T-helper 17 cell (primary cell): Measurements from ENCODE around the gene DCTN3. TPM values are rescaled to one million over a fixed set of nuclear protein-coding genes. Genes with fewer than 3 reads are reported as not detected.

Experiments
- ATAC-seq: fragments of 150-1000 bp; cut with Tn5 transposase; 2 replicates; pipeline ENCODE4 v1.10.0; 2021; ENCODE audit warnings: mild to moderate bottlenecking, moderate library complexity
- DNase-seq, 3 donors: peaks; one replicate each; pipeline versions ENCODE4 v3.0.0 to v3.0.0-alpha.2; 2020 to 2021
- H3K9me3 ChIP-seq: one replicate; pipeline ENCODE4 v1.7.0; 2013; ENCODE audit warnings: low read length, mild to moderate bottlenecking; ENCODE audit not compliant: control insufficient read depth, poor library complexity, severe bottlenecking
- H3K27ac Mint-ChIP-seq: one replicate; pipeline ENCODE4 v1.8.0; 2022; ENCODE audit warnings: mild to moderate bottlenecking, moderate library complexity, mixed read lengths
- H3K27me3 Mint-ChIP-seq: one replicate; pipeline ENCODE4 v1.8.0; 2022; ENCODE audit warnings: mixed read lengths
- H3K36me3 Mint-ChIP-seq: one replicate; pipeline ENCODE4 v1.8.0; 2022; ENCODE audit warnings: low read depth, mixed read lengths
- H3K4me1 Mint-ChIP-seq: one replicate; pipeline ENCODE4 v1.8.0; 2022; ENCODE audit warnings: mild to moderate bottlenecking, mixed read lengths
- H3K4me3 Mint-ChIP-seq: one replicate; pipeline ENCODE4 v1.8.0; 2022; ENCODE audit warnings: mild to moderate bottlenecking, moderate library complexity, mixed read lengths
- total RNA-seq, 4 donors: library from RNA in 2 of 4; stranded (reverse) in 2 of 4; gene quantifications; one replicate each; pipeline ENCODE4 v1.2.3 and lab custom pipeline; 2022 to 2026

Gene DCTN3
- total RNA-seq (10 to 100 TPM; 76.4 to 82.4 TPM), total RNA-seq (lab: John Stamatoyannopoulos, UW) (21.4 to 27.5 reads per million in 2 donors)

GRCh38 chr9:34620061-34620994 lies at the start of gene DCTN3:
Gene DCTN3 (minus strand): TSS chr9:34620495. CDS start chr9:34620464, 31 bp downstream.
- peak within 1 kb of the TSS; percentile 98 for H3K27ac Mint-ChIP-seq
- peaks cover 14% of the 10 kb centered on the region for H3K36me3 Mint-ChIP-seq
- ATAC-seq (peak; percentile 99), DNase-seq (peak; percentile 78 to 85 (median 81))
- peaks cover 36% of the 10 kb centered on the region for H3K27me3 Mint-ChIP-seq
- peak within 1 kb of the TSS; percentile 94 for H3K4me3 Mint-ChIP-seq
- H3K4me1 Mint-ChIP-seq, result peaks cover 33% of the 10 kb centered on the region
- H3K9me3 ChIP-seq, result no peaks in the 10 kb centered on the region

GRCh38 chr9:34665381-34666250 lies 45.3 kb upstream of the DCTN3 start:
- peak overlapping the region; percentile 95 for H3K27ac Mint-ChIP-seq
- ATAC-seq (peak; percentile 82), DNase-seq (peak; percentile 82 to 92 (median 90))
- no peaks in the 10 kb centered on the region for H3K27me3 Mint-ChIP-seq
- H3K9me3 ChIP-seq, result no peaks in the 10 kb centered on the region
- peak overlapping the region; percentile 96 for H3K4me3 Mint-ChIP-seq
- H3K4me1 Mint-ChIP-seq, result peaks cover 51% of the 10 kb centered on the region
- peaks cover 2% of the 10 kb centered on the region for H3K36me3 Mint-ChIP-seq

GRCh38 chr9:34665067-34665380 lies 44.7 kb upstream of the DCTN3 start:
- H3K4me3 Mint-ChIP-seq, result peak overlapping the region; percentile 96
- ATAC-seq (peak; percentile 7), DNase-seq (no peak)
- no peaks in the 10 kb centered on the region for H3K9me3 ChIP-seq
- peaks cover 54% of the 10 kb centered on the region for H3K4me1 Mint-ChIP-seq
- H3K27ac Mint-ChIP-seq, result peak overlapping the region; percentile 95
- H3K36me3 Mint-ChIP-seq, result peaks cover 6% of the 10 kb centered on the region
- no peaks in the 10 kb centered on the region for H3K27me3 Mint-ChIP-seq

GRCh38 chr9:34664281-34665066 lies 44.2 kb upstream of the DCTN3 start:
- H3K4me1 Mint-ChIP-seq, result peaks cover 54% of the 10 kb centered on the region
- H3K36me3 Mint-ChIP-seq, result peaks cover 7% of the 10 kb centered on the region
- DNase-seq, result peak; percentile 58 to 74 (median 66)
- peak overlapping the region; percentile 96 for H3K4me3 Mint-ChIP-seq
- no peaks in the 10 kb centered on the region for H3K27me3 Mint-ChIP-seq
- no peaks in the 10 kb centered on the region for H3K9me3 ChIP-seq
- H3K27ac Mint-ChIP-seq, result peak overlapping the region; percentile 95
- ATAC-seq, result peak; percentile 44

- DNase-seq (peak in 2 of 3 donors; percentile 18 to 23), ATAC-seq (peak; percentile 34)
- Mint-ChIP-seq H3K27me3 (no peaks in the 10 kb centered on the region), H3K27ac (peak overlapping the region; percentile 95), H3K36me3 (peaks cover 7% of the 10 kb centered on the region), H3K4me3 (peak overlapping the region; percentile 96), H3K4me1 (peaks cover 54% of the 10 kb centered on the region)
- H3K9me3 ChIP-seq, result no peaks in the 10 kb centered on the region
These were observed 43.0 kb upstream of the DCTN3 start for GRCh38 chr9:34663303-34663605.

- Mint-ChIP-seq H3K4me1 (peaks cover 54% of the 10 kb centered on the region), H3K27ac (peak within 1 kb of the TSS; percentile 95), H3K27me3 (no peaks in the 10 kb centered on the region), H3K4me3 (peak within 1 kb of the TSS; percentile 96), H3K36me3 (peaks cover 7% of the 10 kb centered on the region)
- no peak for ATAC-seq
- no peaks in the 10 kb centered on the region for H3K9me3 ChIP-seq
- DNase-seq, result no peak
These were observed 42.4 kb upstream of the DCTN3 start, which contains the start of gene CCL27 for GRCh38 chr9:34662526-34663302. Gene CCL27 (minus strand): TSS chr9:34662657. CDS start chr9:34662633, 24 bp downstream.

- Mint-ChIP-seq H3K4me1 (peaks cover 49% of the 10 kb centered on the region), H3K36me3 (peaks cover 5% of the 10 kb centered on the region), H3K27ac (no peak overlapping the region), H3K4me3 (no peak overlapping the region), H3K27me3 (no peaks in the 10 kb centered on the region)
- no peaks in the 10 kb centered on the region for H3K9me3 ChIP-seq
- no peak for DNase-seq
- ATAC-seq, result no peak
These were observed 39.4 kb upstream of the DCTN3 start for GRCh38 chr9:34659592-34660253.

- Mint-ChIP-seq H3K36me3 (peaks cover 5% of the 10 kb centered on the region), H3K4me1 (peaks cover 42% of the 10 kb centered on the region), H3K27ac (peak overlapping the region; percentile 51), H3K27me3 (no peaks in the 10 kb centered on the region), H3K4me3 (no peak overlapping the region)
- no peaks in the 10 kb centered on the region for H3K9me3 ChIP-seq
- DNase-seq (no peak), ATAC-seq (no peak)
These were observed 38.2 kb upstream of the DCTN3 start for GRCh38 chr9:34658461-34658860.

- no peaks in the 10 kb centered on the region for H3K27me3 Mint-ChIP-seq
- no peaks in the 10 kb centered on the region for H3K9me3 ChIP-seq
- no peak overlapping the region for H3K4me3 Mint-ChIP-seq
- peak overlapping the region; percentile 67 for H3K27ac Mint-ChIP-seq
- H3K4me1 Mint-ChIP-seq, result peaks cover 40% of the 10 kb centered on the region
- no peak for ATAC-seq
- H3K36me3 Mint-ChIP-seq, result peaks cover 7% of the 10 kb centered on the region
- DNase-seq, result no peak
These were observed 36.7 kb upstream of the DCTN3 start for GRCh38 chr9:34656992-34657391.

GRCh38 chr9:34655394-34655793 lies 35.1 kb upstream of the DCTN3 start:
- no peak overlapping the region for H3K4me3 Mint-ChIP-seq
- no peaks in the 10 kb centered on the region for H3K27me3 Mint-ChIP-seq
- H3K27ac Mint-ChIP-seq, result peak overlapping the region; percentile 67
- DNase-seq, result no peak
- no peak for ATAC-seq
- peaks cover 28% of the 10 kb centered on the region for H3K4me1 Mint-ChIP-seq
- peaks cover 5% of the 10 kb centered on the region for H3K36me3 Mint-ChIP-seq
- no peaks in the 10 kb centered on the region for H3K9me3 ChIP-seq

- Mint-ChIP-seq H3K4me3 (no peak overlapping the region), H3K27me3 (no peaks in the 10 kb centered on the region), H3K36me3 (peaks cover 3% of the 10 kb centered on the region), H3K4me1 (peaks cover 30% of the 10 kb centered on the region), H3K27ac (no peak overlapping the region)
- DNase-seq, result no peak
- H3K9me3 ChIP-seq, result no peaks in the 10 kb centered on the region
- ATAC-seq, result no peak
These were observed 34.2 kb upstream of the DCTN3 start for GRCh38 chr9:34654323-34655051.
